Large intestine (tissue), 3 donors: ENCODE measurements around the gene LYST. TPM values are rescaled to one million over a fixed set of nuclear protein-coding genes. Genes with fewer than 3 reads are reported as not detected.
"Not testable (repeated sequence)": the region's sequence is repeated elsewhere in the genome, so short reads cannot be mapped to it uniquely, and the experiment has no call there.

ENCODE experiments used
- DNase-seq, 2 donors: peaks; one replicate each; pipeline versions ENCODE4 v3.0.0 to v3.0.0-alpha.2; 2013
- H3K27ac ChIP-seq: one replicate; pipeline ENCODE4 v1.5.1; 2013; ENCODE audit warnings: low read length
- H3K27me3 ChIP-seq: 2 replicates; pipeline ENCODE4 v1.6.1; 2013; ENCODE audit warnings: low read length; ENCODE audit not compliant: control insufficient read depth, insufficient read depth
- H3K36me3 ChIP-seq: 2 replicates; pipeline ENCODE4 v1.6.1; 2013; ENCODE audit warnings: low read length; ENCODE audit not compliant: control insufficient read depth, insufficient read depth
- H3K4me1 ChIP-seq: one replicate; pipeline ENCODE4 v1.6.1; 2013; ENCODE audit warnings: low read length; ENCODE audit not compliant: control insufficient read depth, insufficient read depth
- H3K4me3 ChIP-seq: one replicate; pipeline ENCODE4 v1.5.1; 2013; ENCODE audit warnings: low read length
- H3K9me3 ChIP-seq: one replicate; pipeline ENCODE4 v1.6.1; 2013; ENCODE audit warnings: mild to moderate bottlenecking, low read depth, low read length, moderate library complexity; ENCODE audit not compliant: control insufficient read depth
- WGBS: methylation state at CpG from one replicate; pipeline ENCODE4 v1.1.5; 2013; ENCODE audit warnings: low lambda C conversion rate; ENCODE audit not compliant: insufficient coverage; 5-methylcytosine and 5-hydroxymethylcytosine counted together
- polyA plus RNA-seq: library from polyadenylated mRNA; unstranded; fragments of 120-200 nt; gene quantifications from one replicate; pipeline ENCODE4 v1.2.1, GENCODE V29; 2013

LYST gene
- polyA plus RNA-seq, 1 donor, result 6.3 TPM

DNA sequence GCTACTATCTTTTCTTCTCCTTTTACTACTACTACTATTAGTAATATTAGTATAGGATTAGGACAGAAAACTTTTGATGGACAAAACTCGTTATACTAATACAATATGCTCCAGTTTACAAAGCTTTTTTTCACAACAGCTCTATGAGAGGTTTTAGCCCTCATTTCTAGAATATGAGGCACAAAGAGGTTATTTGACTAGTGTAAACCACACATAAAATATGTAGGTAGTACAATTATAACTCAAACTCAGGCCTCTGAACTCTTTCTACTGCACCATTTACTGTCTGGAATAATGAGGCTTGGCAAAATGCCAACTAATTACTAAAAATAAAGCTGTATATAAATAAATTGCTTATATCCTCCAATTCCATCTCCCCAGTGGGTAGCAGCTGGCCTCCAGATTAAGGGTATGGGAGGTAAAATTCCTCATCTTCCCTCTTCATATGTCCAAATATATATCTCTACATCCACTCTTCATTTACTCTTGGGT lies 99.9 kb downstream of the LYST start:
- Histone ChIP-seq H3K36me3 (no peaks in the 10 kb centered on the region), H3K4me3 (no peak overlapping the region), H3K4me1 (no peaks in the 10 kb centered on the region), H3K9me3 (no peaks in the 10 kb centered on the region), H3K27me3 (no peaks in the 10 kb centered on the region), H3K27ac (no peak overlapping the region)
- DNase-seq, result no peak
- WGBS, result 100% methylated on average over 1 of the region's 1 CpG

DNA sequence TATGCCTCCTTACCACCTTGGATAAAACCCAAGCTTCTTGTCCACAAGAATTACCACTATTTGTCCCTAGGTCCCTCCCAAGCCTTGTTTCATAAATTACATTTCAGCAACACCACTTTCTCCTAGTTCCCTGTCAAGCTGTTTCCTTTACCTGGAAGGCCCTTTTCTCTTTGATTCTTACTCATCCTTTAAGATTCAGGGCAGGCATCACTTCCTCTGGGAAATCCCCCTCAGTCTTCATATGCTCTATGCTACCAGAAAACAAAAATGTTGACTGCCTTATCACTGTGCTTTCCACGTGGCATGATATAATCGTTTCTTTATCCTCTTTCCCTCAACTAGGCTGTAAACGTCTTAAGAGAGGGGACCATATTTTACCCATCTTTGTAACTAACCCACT lies 102.7 kb downstream of the LYST start:
- 58% methylated on average over 2 of the region's 3 CpGs for WGBS
- DNase-seq, result no peak
- Histone ChIP-seq H3K4me1 (no peaks in the 10 kb centered on the region), H3K27me3 (no peaks in the 10 kb centered on the region), H3K27ac (no peak overlapping the region), H3K36me3 (peaks cover 1% of the 10 kb centered on the region), H3K9me3 (no peaks in the 10 kb centered on the region), H3K4me3 (no peak overlapping the region)

DNA sequence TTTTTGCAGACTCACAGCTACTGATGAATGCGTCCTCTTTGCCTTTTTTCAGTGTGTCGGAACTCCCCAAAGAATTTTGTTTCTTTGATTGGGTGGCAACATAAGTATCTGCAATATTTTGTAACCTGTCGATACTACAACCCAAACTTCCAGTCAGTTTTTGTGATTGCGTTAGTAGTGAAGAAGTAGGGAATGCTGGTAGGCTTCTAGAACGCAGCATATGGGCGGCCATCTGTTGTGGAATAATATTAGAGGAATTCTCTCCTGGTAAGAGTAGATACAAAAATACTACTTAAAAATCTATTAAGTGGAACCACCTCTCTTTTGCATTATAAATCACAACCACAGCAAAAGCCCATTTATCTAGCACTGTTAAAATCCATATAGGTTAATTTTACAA lies 107.4 kb downstream of the LYST start:
- DNase-seq, result no peak
- no peaks in the 10 kb centered on the region for H3K9me3 ChIP-seq
- peaks cover 3% of the 10 kb centered on the region for H3K36me3 ChIP-seq
- no peaks in the 10 kb centered on the region for H3K27me3 ChIP-seq
- no peak overlapping the region for H3K4me3 ChIP-seq
- WGBS, result 91% methylated on average over 4 of the region's 6 CpGs
- H3K4me1 ChIP-seq, result no peaks in the 10 kb centered on the region
- no peak overlapping the region for H3K27ac ChIP-seq

DNA sequence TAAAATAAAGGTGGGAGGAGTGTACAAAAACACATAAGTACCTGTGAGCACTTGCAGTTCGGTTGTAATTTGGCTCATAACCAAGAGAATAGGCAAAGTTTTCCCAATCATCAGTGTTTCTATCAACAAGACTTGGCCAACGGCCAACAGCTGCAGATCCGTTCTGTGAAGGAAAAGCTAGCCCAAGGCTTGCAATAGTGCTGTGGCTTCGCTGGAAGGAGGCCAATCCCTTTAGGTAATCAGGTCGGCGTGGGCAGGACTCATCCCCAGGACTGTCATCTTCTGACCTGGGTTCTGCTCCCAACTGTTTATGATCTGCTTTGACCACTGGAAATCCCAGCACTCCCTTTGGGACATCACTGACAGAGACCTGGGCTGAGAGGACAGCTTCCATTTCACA lies 107.8 kb downstream of the LYST start:
- Histone ChIP-seq H3K27ac (no peak overlapping the region), H3K36me3 (peaks cover 3% of the 10 kb centered on the region), H3K4me3 (no peak overlapping the region), H3K4me1 (no peaks in the 10 kb centered on the region), H3K27me3 (no peaks in the 10 kb centered on the region), H3K9me3 (no peaks in the 10 kb centered on the region)
- no peak for DNase-seq
- no CpG with 5 or more reads among the region's 6 CpGs for WGBS

GRCh38 chr1:235757587-235758096 lies 109.1 kb downstream of the LYST start:
- H3K9me3 ChIP-seq, result no peaks in the 10 kb centered on the region
- H3K27ac ChIP-seq, result no peak overlapping the region
- peaks cover 3% of the 10 kb centered on the region for H3K36me3 ChIP-seq
- DNase-seq, result no peak
- H3K27me3 ChIP-seq, result no peaks in the 10 kb centered on the region
- H3K4me1 ChIP-seq, result no peaks in the 10 kb centered on the region
- H3K4me3 ChIP-seq, result no peak overlapping the region

GRCh38 chr1:235754186-235754585 lies 112.5 kb downstream of the LYST start:
- not testable (repeated sequence) for H3K4me3 ChIP-seq, H3K27ac ChIP-seq, H3K36me3 ChIP-seq, H3K4me1 ChIP-seq, H3K27me3 ChIP-seq, H3K9me3 ChIP-seq
- WGBS, result 80% methylated on average over 1 of the region's 3 CpGs
- peak in 1 of 2 donors; percentile 10 for DNase-seq

DNA sequence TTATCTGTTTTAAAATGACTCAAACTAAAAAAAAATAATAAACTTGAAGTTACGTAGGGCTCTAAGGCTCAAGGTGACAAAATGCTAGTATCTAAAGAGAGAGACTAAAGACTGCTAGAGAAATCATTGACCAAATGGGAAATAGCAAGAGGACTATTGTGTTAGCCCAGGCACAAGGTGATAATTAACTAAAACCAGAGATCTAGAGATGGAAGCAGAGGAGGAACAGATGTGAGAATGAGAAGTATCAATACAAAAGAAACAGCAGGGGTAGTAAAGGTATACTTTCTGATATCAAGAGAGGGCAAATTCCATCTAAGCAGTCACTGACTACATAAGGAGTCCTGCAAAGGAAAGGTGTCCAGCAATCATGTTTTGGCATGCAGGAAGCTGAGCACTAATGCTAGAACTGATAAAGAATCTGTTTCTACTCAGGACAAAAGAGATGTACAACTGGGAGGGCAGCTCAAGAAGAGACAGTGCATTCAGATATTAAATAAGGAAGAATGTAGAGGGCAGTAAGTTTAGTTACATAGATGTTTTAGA lies 116.9 kb downstream of the LYST start:
- WGBS, result 0% methylated on average over 1 of the region's 1 CpG
- no peaks in the 10 kb centered on the region for H3K36me3 ChIP-seq
- H3K4me1 ChIP-seq, result no peaks in the 10 kb centered on the region
- H3K9me3 ChIP-seq, result no peaks in the 10 kb centered on the region
- H3K4me3 ChIP-seq, result no peak overlapping the region
- no peak overlapping the region for H3K27ac ChIP-seq
- no peaks in the 10 kb centered on the region for H3K27me3 ChIP-seq
- DNase-seq, result peak in 1 of 2 donors; percentile 33

- no peak for DNase-seq
- WGBS, result no CpG with 5 or more reads among the region's 2 CpGs
Measured at GRCh38 chr1:235748747-235749146, 118.0 kb downstream of the LYST start.

GRCh38 chr1:235746245-235746644 lies 120.5 kb downstream of the LYST start:
- Histone ChIP-seq H3K9me3 (no peaks in the 10 kb centered on the region), H3K4me3 (no peak overlapping the region), H3K27ac (no peak overlapping the region), H3K36me3 (peaks cover 2% of the 10 kb centered on the region), H3K27me3 (no peaks in the 10 kb centered on the region), H3K4me1 (no peaks in the 10 kb centered on the region)
- WGBS, result no CpG with 5 or more reads among the region's 6 CpGs
- no peak for DNase-seq

More at GRCh38 chr1:235748747-235749146, 118.0 kb downstream of the LYST start:
- Histone ChIP-seq H3K4me1 (no peaks in the 10 kb centered on the region), H3K9me3 (no peaks in the 10 kb centered on the region), H3K27me3 (no peaks in the 10 kb centered on the region), H3K27ac (no peak overlapping the region), H3K4me3 (no peak overlapping the region), H3K36me3 (no peaks in the 10 kb centered on the region)

DNA sequence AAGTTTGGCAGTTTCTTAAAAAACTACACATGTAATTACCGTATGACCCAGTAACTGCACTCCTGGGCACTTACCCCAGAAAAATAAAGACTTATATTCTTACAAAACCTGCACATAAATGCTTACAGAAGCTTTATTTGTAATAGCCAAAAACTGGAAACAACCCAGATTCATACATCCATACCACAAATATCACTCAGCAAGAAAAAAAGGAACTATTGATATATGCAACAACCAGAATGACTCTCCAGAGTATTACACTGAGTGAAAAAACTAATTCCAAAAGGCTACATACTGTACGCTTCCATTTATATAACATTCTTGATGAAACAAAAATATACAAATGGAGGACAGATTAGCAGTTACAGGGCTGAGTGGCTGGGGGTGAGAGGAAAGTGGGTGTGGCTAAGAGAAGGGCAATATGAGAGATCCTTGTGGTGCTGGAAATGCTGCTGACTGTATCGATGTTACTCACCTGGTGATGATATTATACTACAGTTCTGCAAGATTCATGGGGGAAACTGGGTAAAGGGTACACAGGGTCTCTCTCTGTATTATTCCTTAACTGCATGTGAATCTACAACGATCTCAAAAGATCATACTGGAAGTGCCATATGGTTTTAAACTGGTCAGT lies 121.1 kb downstream of the LYST start:
- WGBS, result 100% methylated on average over 1 of the region's 4 CpGs
- H3K27me3 ChIP-seq, result no peaks in the 10 kb centered on the region
- peaks cover 2% of the 10 kb centered on the region for H3K36me3 ChIP-seq
- H3K27ac ChIP-seq, result no peak overlapping the region
- no peaks in the 10 kb centered on the region for H3K9me3 ChIP-seq
- H3K4me1 ChIP-seq, result no peaks in the 10 kb centered on the region
- no peak overlapping the region for H3K4me3 ChIP-seq
- DNase-seq, result no peak
